ENCODE measurements around the gene XRN2. TPM values are rescaled to one million over a fixed set of nuclear protein-coding genes. Genes with fewer than 3 reads are reported as not detected.

The XRN2 gene
- total and polyA plus RNA-seq, 4 donors, result 20.9 to 40.3 (median 25.2) TPM

DNA sequence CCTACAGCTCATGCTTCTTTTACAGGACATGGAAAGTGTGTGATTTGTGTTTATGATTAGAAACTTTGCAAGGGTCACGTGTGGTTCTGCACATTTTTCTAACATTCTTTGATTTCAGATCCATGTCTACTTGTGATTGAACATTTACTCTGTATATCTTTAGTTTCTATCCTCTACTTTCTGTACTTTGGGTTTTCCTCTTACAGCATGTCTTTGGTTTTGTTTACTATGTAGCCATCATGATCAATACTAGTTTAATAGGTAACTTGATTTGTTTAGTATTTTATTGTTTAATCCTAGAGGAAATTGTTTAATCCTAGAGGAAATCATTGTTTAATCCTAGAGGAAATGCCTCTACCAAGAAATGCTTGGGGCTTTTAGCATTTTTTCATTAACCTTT is 41.8 kb downstream of the XRN2 start (continued):
- TF ChIP-seq, protein P1, sequence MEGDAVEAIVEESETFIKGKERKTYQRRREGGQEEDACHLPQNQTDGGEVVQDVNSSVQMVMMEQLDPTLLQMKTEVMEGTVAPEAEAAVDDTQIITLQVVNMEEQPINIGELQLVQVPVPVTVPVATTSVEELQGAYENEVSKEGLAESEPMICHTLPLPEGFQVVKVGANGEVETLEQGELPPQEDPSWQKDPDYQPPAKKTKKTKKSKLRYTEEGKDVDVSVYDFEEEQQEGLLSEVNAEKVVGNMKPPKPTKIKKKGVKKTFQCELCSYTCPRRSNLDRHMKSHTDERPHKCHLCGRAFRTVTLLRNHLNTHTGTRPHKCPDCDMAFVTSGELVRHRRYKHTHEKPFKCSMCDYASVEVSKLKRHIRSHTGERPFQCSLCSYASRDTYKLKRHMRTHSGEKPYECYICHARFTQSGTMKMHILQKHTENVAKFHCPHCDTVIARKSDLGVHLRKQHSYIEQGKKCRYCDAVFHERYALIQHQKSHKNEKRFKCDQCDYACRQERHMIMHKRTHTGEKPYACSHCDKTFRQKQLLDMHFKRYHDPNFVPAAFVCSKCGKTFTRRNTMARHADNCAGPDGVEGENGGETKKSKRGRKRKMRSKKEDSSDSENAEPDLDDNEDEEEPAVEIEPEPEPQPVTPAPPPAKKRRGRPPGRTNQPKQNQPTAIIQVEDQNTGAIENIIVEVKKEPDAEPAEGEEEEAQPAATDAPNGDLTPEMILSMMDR (IDR thresholded peaks at IDR 0.05; ENCODE audit: low read depth, low read length, missing input control), result no peak
- TF ChIP-seq TAF1 (conservative IDR thresholded peaks at IDR 0.05), result no peak
- TF ChIP-seq SP1 (IDR thresholded peaks at IDR 0.05), result peak; percentile 34
- no peak for TF ChIP-seq FOXA1 (IDR thresholded peaks at IDR 0.05)
- peak; percentile 40 to 43 for TF ChIP-seq RXRA (IDR thresholded peaks at IDR 0.05)
- TF ChIP-seq HNF4A (conservative IDR thresholded peaks at IDR 0.05), result peak; percentile 62 to 66
- no peak for TF ChIP-seq EGR1 (IDR thresholded peaks at IDR 0.05; ENCODE audit: low read depth in 2 of 2)
- TF ChIP-seq, protein P2, sequence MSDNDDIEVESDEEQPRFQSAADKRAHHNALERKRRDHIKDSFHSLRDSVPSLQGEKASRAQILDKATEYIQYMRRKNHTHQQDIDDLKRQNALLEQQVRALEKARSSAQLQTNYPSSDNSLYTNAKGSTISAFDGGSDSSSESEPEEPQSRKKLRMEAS (IDR thresholded peaks at IDR 0.05), result peak; percentile 30
- TF ChIP-seq FOXA2 (IDR thresholded peaks at IDR 0.05), result peak; percentile 36
- peak; percentile 32 for TF ChIP-seq YY1 (IDR thresholded peaks at IDR 0.05)

DNA sequence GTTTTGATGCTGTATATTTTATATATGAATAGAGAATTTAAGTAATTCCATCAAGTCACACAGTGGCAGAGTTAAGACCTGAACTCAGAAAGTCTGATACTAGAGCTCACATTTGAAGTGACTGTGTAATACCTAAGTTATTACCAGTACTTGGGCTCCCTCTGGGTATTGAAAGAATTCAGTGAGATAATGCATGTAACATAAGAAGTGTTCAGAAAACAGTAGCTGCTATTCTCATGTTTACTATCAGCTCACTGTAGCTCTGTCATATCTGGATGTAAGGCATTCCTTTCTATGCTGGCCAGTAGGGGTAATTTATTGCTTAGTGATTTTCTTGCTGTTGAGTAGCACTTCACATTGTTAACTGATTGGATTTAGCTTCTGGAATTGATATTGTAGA is 49.6 kb downstream of the XRN2 start:
- H3K27ac ChIP-seq (ENCODE audit: low read depth in 1 of 2, low read length in 2 of 2), result no peak overlapping the region
- H3K4me1 ChIP-seq (ENCODE audit: control insufficient read depth in 4 of 4, insufficient read depth in 4 of 4, low read length in 3 of 4), result no peaks in the 10 kb centered on the region
- no peak for DNase-seq (ENCODE audit: low spot score)
- no peaks in the 10 kb centered on the region for H3K9me3 ChIP-seq (ENCODE audit: control insufficient read depth in 4 of 4, low read length in 3 of 4)
- H3K9ac ChIP-seq (ENCODE audit: low read depth in 1 of 2, low read length in 2 of 2), result no peak overlapping the region
- H3K27me3 ChIP-seq (ENCODE audit: control insufficient read depth in 4 of 4, insufficient read depth in 4 of 4, low read length in 3 of 4), result no peaks in the 10 kb centered on the region
- TF ChIP-seq, protein P3, sequence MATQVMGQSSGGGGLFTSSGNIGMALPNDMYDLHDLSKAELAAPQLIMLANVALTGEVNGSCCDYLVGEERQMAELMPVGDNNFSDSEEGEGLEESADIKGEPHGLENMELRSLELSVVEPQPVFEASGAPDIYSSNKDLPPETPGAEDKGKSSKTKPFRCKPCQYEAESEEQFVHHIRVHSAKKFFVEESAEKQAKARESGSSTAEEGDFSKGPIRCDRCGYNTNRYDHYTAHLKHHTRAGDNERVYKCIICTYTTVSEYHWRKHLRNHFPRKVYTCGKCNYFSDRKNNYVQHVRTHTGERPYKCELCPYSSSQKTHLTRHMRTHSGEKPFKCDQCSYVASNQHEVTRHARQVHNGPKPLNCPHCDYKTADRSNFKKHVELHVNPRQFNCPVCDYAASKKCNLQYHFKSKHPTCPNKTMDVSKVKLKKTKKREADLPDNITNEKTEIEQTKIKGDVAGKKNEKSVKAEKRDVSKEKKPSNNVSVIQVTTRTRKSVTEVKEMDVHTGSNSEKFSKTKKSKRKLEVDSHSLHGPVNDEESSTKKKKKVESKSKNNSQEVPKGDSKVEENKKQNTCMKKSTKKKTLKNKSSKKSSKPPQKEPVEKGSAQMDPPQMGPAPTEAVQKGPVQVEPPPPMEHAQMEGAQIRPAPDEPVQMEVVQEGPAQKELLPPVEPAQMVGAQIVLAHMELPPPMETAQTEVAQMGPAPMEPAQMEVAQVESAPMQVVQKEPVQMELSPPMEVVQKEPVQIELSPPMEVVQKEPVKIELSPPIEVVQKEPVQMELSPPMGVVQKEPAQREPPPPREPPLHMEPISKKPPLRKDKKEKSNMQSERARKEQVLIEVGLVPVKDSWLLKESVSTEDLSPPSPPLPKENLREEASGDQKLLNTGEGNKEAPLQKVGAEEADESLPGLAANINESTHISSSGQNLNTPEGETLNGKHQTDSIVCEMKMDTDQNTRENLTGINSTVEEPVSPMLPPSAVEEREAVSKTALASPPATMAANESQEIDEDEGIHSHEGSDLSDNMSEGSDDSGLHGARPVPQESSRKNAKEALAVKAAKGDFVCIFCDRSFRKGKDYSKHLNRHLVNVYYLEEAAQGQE (IDR thresholded peaks at IDR 0.05), result no peak
- TF ChIP-seq, protein P4, sequence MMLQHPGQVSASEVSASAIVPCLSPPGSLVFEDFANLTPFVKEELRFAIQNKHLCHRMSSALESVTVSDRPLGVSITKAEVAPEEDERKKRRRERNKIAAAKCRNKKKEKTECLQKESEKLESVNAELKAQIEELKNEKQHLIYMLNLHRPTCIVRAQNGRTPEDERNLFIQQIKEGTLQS (IDR thresholded peaks at IDR 0.05), result no peak
- TF ChIP-seq FOXA2 (IDR thresholded peaks at IDR 0.05) (no peak), JUND (IDR thresholded peaks at IDR 0.05) (no peak), GABPA (IDR thresholded peaks at IDR 0.05 in 1 of 2, conservative IDR thresholded peaks at IDR 0.05 in 1 of 2) (no peak), HNF4G (IDR thresholded peaks at IDR 0.05) (no peak), TAF1 (conservative IDR thresholded peaks at IDR 0.05) (no peak)
- TF ChIP-seq, protein P5, sequence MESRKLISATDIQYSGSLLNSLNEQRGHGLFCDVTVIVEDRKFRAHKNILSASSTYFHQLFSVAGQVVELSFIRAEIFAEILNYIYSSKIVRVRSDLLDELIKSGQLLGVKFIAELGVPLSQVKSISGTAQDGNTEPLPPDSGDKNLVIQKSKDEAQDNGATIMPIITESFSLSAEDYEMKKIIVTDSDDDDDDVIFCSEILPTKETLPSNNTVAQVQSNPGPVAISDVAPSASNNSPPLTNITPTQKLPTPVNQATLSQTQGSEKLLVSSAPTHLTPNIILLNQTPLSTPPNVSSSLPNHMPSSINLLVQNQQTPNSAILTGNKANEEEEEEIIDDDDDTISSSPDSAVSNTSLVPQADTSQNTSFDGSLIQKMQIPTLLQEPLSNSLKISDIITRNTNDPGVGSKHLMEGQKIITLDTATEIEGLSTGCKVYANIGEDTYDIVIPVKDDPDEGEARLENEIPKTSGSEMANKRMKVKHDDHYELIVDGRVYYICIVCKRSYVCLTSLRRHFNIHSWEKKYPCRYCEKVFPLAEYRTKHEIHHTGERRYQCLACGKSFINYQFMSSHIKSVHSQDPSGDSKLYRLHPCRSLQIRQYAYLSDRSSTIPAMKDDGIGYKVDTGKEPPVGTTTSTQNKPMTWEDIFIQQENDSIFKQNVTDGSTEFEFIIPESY (IDR thresholded peaks at IDR 0.05), result no peak
- TF ChIP-seq, protein P1 (IDR thresholded peaks at IDR 0.05; ENCODE audit: low read depth, low read length, missing input control), result no peak
- TF ChIP-seq, protein P2 (IDR thresholded peaks at IDR 0.05), result no peak
- no peak overlapping the region for H3K4me3 ChIP-seq (ENCODE audit: low read depth in 1 of 3, low read length in 3 of 3)
- peaks cover 3 to 41% (median 27%) of the 10 kb centered on the region in 4 donors for H3K36me3 ChIP-seq (ENCODE audit: control insufficient read depth in 4 of 4, insufficient read depth in 3 of 4, low read depth in 1 of 4, low read length in 3 of 4)

All from liver (tissue), 9 donors.